Measurements from ENCODE around the gene TNPO1.
"Not testable (repeated sequence)": the region's sequence is repeated elsewhere in the genome, so short reads cannot be mapped to it uniquely, and the experiment has no call there.

Gene TNPO1

DNA sequence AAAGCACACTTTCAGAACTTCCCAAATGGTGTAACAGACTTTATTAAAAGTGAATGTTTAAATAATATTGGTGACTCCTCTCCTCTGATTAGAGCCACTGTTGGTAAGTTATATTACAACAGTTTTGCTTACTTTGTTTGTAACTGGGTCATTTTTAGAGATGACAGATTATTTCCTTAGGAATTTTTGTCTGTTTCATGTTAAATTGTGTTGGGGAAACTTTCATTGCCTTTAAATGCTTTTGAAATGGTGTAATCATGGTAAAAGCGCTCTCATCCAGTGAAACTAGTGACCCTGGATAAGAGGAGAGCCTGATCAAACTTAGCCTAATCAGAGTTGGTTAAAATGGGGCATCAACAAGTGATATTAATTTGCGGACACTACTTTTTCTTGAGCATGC lies 39.4 kb downstream of the TNPO1 start:
- no peak for DNase-seq

DNA sequence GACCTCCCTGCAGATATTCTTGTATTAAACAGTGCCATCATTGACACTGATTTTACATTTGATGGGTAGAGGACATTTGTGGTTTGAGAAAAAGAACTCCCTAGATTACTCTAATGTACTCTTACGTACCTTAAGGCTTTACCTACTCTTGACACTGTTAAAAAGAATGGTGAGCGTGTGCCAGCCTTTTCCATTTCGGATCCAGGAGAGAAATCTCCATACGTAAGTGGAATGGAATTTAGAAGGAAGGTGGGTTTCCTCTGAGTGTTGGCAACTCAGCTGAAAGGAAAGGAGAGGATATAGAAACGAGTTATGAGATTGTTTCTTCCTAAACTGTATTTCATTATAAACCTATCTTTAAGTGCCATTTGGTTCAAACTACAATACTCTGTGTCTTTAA lies 40.9 kb downstream of the TNPO1 start:
- no peak for DNase-seq

DNA sequence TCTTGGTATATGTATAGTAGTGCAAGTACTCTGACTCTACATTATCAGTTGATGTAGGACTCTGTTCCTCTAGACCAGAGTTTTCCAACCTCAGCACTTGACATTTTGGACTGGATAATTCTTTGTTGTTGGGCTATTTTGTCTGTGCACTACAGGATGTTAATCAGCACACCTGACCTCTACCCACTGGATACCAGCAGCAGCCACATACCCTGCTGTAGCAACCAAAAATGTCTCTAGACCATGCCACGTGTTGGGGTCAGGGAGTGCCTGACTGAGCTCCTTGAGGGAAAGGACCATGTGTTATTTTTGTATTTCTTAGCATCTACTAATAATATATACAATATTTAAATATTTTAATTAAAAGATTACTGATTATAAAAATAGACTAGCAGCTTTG lies 42.7 kb downstream of the TNPO1 start:
- no peak for DNase-seq

DNA sequence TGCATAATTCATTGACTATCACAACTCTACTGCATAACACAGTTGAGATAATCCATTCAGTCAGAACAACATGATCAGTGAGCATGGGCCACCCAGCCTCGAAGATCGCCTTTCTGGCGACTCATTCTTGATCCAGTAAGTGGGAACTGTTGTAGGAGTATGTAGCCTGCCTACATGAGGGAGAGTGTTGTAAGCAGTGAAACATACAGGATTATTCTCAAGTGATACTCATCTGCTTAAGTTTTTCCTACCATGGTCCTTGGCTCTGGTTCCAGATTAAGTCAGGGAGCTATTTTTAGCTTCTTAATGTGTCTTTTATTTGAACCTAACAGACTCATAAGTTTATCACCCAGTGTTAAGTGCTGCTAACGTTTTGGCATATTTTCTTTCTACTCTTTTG lies 44.0 kb downstream of the TNPO1 start:
- DNase-seq: no peak

DNA sequence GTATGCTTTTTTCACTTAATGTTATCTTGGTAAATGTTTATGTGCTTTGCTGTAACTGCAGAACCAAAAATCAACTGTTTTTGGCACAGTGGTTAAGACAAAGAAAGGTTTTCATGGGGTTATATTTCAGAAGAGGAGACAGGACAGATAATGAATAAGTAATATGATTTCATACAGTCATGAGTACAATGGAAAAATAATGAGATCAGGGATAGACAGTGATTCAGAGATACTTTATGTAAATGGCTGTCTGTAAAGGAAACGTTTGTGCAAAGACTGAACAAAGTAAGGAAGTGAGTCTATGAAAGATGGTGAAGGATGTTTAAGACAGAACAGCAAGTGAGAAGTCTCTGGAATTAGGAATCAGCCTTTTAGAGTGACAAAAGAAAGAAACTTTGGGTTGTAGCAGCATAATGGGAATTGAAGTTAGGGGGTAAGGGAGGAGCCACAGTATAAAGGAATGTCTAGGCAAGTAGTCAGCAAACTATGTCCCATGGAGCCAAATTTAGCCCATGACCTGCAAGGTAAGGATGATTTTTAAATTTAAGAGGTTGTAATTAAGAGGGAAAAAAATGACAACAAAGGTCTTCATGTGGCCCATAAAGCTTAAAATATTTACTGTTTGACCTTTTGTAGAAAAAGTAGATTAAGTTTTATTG lies 55.0 kb downstream of the TNPO1 start:
- no peak for DNase-seq

DNA sequence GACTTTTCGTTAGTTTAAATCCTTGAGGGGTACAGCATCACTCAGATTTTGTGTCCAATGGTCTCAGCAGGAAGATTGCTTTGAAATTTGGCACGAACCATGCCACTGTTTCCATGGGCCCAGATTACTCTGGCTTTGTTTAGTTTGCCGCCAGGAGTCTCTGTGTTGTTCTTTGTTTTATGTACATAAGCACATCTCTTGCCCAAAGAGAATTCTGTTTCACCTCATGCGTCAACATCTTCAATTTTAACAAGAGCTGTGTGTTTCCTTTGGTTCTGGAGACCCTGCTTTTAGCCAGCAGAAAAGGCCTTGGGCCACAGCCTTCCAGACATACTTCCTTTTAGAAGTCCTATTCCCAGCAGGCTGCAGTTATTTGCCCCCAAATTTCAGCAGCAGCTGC lies 62.4 kb downstream of the TNPO1 start:
- no peak for DNase-seq

DNA sequence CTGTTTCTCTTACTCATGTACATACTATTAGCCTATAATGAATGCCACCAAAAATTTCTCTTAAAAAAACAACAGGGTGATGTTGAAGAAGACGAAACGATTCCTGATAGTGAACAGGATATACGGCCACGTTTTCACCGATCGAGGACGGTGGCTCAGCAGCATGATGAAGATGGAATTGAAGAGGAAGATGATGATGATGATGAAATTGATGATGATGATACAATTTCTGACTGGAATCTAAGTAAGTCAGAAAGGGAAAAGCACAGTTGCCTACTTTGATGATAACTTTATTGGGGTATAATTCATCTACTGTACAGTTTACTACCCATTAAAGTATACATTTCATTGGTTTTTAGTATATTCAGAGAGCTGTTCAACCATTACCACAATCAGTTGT lies 66.5 kb downstream of the TNPO1 start:
- DNase-seq: no peak

DNA sequence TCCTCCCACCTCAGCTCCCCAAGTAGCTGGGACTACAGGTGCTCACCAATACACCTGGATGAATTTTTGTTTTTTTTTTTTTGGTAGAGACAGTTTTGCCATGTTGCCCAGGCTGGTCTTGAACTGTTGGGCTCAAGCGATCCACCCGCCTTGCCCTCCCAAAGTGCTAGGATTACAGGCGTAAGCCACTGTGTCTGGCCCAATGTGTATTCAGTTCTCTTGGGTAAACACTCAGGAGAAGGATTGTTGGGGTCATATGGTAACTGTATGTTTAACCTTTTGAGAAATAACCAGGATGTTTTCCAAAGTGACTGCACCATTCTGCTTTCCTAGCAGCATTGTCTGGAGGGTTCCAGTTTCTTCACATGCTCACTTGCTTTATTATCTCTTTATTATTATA lies 67.4 kb downstream of the TNPO1 start:
- no peak for DNase-seq

DNA sequence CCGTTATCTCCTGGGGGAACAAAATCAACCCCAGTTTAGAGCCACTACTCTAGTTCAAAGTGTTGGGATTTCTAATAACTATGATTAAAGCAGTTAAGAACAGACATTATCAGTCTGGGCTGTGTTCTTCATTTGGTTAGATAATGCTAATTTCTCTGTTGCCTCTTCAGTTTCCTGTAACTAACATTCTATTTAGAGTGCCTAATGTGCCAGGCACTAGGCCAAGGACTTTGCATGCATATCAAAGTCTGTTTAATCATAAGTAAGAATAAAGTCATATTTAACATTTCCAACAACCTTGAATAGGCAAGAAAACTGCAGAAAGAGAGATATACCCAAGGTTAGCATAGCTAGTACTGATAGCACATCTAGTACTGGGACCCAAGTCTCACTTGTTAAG lies 68.4 kb downstream of the TNPO1 start:
- no peak for DNase-seq

DNA sequence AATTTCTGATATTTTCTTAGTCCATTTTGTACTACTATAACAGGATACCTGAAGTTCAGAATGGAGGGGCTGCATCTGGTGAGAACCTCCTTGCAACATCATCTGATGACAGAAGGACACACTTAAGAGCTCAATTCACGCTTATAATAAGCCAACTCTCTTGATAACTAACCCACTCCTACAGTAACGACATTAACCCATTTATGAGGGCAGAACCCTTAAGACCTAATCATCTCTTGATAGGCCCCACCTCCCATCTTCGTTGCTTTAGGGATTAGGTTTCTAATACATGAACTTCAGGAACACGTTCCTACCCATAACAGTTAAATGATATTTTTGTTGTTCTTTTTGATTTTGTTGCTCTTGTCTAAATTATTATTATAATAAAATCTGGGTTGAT lies 69.4 kb downstream of the TNPO1 start:
- DNase-seq: no peak

DNA sequence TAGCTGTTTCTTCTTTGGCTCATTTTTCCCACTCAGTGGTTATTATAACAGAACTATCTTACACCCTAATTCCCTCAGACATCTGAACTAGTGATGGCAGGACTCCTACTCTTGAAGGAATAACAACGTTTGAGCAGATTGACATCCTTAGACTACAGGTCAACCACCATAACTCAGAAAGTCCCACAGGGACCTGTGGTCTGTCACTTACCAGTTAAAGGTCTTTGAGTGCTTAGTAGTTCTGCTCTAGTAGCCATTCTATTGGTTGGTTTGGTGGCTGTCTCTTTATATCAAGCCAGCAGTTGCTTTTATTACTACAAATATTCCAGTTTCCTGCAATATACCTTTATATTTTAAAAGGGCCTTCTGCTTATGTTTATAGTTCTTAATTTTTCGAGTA lies 72.1 kb downstream of the TNPO1 start:
- no peak for DNase-seq

DNA sequence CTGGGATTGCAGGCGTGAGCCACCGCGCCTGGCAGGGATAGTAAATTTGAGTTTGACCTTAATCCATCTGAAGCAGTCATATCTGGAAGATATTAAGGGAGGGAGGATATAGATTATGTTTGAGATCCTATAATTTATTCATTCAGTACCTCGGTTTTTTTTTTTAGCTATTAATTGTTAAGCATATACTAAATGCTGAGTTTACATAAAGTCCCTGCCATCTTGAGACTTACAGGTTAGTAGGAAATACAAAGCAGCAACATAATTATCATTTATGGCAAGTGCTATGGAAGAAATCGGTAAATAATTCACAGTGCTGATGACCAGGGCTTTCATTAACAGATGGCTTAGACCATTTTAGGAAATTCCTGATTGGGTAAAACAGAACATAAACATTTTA lies 72.9 kb downstream of the TNPO1 start:
- no peak for DNase-seq

DNA sequence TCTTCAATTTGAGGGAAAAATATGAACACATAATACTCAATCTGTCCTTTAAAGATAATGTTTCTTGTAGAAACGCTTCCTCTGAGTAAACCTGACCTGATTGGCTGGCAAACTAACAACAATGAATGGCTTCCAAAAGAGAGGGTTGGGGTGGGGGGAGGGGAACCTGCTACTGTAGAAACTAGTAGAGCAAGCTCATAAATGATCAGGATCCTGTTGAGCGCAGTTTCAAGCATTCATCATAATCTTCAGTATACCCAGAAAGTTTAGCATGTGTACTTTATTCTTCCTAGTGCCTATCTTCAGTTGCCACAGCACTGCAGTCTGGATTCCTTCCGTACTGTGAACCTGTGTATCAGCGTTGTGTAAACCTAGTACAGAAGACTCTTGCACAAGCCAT lies 76.4 kb downstream of the TNPO1 start:
- DNase-seq: no peak

DNA sequence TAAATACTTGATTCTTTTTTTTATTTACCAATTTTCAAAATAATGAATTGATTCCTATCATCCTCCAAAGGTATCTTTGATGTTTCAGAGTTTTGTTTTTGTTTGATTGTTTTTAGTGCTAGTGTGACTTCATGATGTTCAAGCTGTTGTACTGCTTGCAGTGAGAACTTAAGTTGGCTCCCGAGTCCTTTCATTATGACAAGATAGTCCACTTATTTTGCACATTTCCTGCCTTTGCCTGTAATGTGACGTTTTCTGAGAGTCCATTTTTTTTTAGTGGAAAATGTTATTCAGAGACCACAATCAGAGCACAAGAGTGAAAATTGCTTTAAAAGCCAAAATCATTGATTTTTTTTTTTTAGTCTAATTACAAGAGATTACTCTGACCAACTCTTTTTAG lies 79.3 kb downstream of the TNPO1 start:
- no peak for DNase-seq

DNA sequence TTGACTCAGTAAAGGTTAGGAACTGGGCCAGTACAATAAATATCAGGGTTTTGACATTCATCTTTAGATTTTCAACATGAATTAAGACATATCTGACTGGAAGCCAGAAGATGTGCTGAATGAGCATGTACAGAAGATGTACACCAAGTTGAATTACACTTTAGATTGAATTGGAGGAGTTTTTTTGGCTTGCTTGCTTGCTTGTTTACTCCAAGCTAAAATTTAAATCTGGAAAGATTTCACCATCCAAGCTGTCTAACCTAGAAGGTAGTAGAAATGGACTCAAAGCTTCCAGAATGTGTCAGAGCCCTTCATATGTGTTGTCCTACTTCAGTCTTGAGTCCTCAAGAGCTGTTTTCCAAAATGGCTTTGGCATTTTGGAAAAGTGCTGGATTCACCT lies 90.3 kb downstream of the TNPO1 start:
- DNase-seq: no peak

DNA sequence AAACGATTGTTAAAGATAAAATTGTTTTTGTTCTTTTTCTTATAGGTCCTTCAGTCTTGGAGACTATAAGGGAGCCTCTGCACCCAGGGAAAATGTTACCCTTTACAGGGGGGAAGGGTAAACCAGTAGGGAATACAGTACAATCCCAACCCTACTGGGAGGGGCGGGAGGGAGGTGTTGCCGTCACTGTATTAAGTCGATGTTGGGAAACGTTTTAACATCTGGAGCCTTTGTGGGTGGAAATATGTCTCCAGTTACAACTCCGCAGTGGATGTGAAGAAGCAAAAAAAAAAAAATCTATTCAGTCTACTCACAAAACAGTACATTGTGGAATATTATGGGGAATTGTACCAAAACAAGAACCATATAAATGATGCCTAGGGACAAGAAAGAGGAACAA lies 92.2 kb downstream of the TNPO1 start:
- DNase-seq: no peak

DNA sequence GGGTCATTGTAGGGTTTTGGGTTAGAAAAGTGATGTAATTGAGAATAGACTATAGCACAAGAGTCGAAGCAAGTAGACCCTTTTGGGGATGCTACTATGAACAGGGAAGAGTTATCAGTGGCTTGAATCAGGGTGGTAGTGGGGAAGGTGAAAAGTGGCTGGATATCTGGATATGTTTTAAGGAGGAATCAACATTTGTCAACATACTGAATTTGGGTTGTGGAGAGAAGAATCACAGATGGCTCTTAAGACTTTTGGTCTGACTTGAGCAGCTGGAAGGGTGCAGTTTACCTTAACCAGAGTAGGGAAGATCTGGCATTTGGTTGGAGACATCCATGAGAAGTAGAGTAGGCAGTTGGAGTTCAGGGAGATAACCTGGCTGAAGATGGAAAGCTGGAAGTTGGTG lies 100.9 kb downstream of the TNPO1 start:
- DNase-seq: no peak

DNA sequence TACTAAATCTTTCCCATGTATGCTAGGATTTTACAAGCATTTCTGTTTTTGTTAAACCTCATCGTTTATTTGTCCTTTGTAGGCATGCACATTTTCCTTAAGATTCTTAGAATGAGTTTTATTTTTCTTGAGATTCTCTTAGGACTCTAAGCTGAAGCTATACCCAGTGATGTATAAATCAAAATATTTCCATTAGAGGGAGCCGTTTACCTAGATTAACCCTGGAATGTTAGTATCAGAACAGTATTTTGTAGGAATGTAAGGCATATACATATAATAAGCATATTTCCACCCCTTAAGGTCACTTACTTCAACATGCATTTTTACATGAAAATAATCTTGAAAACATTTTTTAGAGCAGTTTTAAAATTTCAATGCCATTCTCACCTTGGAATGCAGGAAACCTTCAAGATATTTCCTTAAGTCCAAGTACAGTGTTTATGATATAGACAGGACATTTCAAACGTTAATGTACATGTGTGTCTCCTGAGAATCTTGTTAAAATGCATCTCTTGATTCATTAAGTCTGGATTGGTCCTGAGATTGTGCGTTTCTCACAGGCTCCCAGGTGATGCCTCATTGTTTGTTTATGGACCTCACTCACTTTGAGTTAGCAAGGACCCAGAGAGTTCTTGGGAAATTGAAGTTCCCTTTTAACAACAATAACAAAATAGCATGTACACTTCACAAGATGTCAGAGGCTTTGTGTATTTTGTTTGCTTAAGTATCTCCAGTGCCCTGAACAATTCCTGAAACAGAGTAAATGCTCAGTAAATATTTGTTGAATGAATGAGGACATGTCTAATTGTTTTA lies 104.4 kb downstream of the TNPO1 start:
- no peak for DNase-seq

DNA sequence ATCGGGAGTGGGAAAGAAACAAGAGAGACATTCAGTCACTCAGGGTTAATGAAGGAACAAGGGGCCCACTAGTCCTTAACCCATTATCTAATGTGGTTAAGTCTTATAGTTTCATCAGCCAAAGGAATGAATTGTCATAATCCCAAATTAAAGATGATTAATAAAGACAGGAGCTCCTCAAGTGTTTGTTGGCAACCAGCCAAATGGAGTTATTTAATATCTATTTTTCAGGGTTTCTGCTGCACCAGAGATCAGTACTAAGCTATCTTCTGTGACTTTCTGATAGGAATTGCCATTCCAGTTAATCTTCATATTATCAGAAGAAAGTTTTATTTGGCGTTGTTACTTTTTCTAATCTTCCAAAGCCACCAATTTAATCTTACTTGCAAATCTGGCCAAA lies 105.4 kb downstream of the TNPO1 start:
- no peak for DNase-seq

DNA sequence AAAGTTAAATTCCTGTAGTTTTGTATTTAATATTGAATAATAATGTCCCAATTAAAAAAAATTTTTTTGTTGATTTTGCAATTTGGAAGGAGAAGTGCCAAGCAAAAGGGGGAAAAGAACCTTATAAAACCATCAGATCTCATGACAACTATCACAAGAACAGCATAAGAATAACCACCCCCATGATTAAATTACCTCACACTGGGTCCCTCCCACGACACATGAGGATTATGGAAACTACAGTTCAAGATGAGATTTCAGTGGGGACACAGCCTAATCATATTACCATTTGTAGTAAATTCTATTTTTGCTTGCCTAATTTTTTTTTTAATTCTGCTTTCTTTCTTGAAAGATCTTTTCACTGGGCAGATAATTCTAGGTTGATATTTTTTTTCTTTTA lies 106.0 kb downstream of the TNPO1 start:
- DNase-seq: no peak

DNA sequence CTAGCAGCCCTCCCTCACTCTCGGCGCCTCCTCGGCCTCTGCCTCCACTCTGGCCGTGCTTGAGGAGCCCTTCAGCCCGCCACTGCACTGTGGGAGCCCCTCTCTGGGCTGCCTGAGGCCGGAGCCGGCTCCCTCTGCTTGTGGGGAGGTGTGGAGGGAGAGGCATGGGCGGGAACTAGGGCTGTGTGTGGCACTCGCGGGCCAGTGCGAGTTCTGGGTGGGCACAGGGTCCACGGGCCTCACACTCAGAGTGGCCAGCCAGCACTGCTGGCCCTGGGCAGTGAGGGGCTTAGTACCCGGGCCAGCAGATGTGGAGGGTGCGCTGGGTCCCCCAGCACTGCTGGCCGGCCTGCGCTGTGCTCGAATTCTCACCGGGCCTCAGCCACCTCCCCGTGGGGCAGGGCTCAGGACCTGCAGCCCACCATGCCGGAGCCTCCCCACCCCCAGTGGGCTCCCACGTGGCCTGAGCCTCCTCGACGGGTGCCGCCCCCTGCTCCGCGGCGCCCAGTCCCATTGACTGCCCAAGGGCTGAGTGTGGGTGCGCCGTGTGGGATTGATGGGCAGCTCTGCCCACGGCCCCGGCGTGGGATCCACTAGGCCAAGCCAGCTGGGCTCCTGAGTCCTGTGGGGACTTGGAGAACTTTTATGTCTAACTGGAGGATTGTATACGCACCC lies 109.0 kb downstream of the TNPO1 start:
- no peak for DNase-seq

DNA sequence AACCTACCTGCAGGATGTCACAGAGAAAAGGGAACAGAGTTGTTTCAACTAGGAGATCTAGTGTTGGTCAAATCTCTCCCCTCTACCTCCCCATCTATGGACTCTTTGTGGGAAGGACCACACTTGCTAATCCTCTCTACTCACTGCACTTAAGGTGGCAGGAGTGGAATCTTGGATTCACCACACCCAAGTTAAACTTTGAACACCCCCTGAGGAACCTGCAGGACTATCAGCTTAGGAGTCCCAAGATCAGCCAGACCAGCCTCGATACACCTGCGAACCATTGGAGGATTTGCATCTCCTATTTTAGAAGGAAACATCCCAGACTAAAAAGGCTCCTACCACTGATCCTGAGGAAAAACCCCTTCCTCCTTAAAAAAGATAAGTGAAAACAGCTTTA lies 116.2 kb downstream of the TNPO1 start:
- not testable (repeated sequence) for DNase-seq

DNA sequence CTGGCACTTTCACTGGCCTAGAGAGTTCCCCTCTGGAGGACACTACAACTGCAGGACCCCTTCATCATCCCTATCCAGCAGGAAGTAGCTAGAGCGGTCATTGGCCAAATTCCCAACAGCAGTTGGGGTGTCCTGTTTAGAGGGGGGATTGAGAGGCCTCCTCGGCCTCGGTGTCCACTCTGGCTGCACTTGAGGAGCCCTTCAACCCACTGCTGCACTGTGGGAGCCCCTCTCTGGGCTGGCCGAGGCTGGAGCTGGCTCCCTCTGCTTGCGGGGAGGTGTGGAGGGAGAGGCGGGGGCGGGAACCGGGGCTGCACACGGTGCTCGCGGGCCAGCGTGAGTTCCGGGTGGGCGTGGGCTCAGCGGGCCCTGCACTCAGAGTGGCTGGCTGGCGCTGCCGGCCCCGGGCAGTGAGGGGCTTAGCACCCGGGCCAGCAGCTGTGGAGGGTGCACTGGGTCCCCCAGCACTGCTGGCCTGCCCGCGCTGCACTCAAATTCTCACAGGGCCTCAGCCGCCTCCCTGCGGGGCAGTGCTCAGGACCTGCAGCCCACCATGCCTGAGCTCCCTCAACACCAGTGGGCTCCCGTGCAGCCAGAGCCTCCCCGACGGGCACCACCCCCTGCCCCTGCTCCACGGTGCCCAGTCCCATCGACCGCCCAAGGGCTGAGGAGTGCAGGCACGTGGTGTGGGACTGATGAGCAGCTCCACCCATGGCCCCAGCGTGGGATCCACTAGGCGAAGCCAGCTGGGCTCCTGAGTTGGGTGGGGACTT lies 118.7 kb downstream of the TNPO1 start:
- not testable (repeated sequence) for DNase-seq

DNA sequence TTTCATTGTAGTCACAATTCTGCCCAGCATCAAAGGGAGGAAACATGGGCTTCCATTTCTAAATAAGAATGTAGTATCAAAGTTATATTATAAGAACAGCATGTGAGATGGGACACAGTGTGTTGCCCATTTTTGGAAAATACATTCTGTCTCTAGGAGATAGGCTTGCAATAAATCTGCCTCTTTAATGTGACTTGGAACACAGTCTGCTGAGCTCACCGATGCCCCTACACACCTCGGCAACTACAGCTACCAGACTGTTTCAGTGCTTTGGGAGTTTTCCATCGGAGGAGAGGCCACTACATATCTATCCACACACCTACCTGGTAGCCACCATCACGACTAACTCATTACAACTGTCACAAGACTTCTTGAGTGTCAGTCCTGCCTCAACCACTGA lies 120.4 kb downstream of the TNPO1 start:
- DNase-seq: no peak

Measured in stimulated activated CD4-positive, alpha-beta T cell treated with anti-CD3 and anti-CD28 coated beads, Interleukin-4, amount 100 ng/mL, for 24 hours (primary cell).